ENCODE measurements around the gene FUT8. TPM values are rescaled to one million over a fixed set of nuclear protein-coding genes. Genes with fewer than 3 reads are reported as not detected.

FUT8 gene
- total RNA-seq, 4 donors from 2014 or later, result 6.5 to 11.3 (median 9.3) TPM

DNA sequence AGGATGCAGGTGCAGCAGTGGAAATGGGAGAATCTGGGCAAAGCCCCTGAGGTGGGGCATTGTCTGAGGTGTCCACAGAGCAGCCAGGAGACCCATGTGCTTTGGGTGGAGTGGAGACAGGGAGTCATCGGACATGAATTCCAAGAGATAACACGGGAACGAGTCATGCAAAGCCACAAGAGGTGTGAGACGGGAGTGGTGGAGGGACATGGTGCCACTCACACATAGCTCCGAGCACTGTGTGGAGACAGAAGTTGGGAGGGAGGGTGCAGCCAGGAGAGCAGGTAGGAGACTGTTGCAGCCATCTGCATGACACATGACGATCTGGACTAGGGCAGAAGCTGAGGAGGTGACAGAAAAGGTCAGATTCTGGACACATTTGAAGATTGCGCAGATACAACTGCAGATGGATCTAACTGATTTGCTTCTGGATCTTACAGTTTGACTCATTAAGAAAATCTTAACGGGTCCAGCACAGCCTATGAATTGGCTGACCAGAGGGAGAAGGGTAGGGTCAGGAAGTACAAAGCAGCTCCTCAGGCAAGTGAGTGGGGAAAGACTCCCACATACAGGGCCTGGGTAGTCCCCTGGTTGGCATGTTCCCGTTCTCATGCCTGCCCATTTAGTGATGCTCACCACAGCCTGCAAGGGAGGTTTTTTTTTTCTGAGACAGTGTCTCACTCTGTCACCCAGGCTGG is 379.8 kb downstream of the FUT8 start:
- no peak for DNase-seq
- H3K36me3 ChIP-seq, result no peaks in the 10 kb centered on the region
- no peak overlapping the region for H3K27ac ChIP-seq
- intact Hi-C loops (cut with DNase I; ENCODE audit: low total_unique reads) (no loop called here), in situ Hi-C loops (cut with MboI; ENCODE audit: low sequenced_read_pairs in 4 of 4) (no loop called here)
- no peak for TF ChIP-seq POLR2A (IDR thresholded peaks at IDR 0.05)
- TF ChIP-seq, protein P1, sequence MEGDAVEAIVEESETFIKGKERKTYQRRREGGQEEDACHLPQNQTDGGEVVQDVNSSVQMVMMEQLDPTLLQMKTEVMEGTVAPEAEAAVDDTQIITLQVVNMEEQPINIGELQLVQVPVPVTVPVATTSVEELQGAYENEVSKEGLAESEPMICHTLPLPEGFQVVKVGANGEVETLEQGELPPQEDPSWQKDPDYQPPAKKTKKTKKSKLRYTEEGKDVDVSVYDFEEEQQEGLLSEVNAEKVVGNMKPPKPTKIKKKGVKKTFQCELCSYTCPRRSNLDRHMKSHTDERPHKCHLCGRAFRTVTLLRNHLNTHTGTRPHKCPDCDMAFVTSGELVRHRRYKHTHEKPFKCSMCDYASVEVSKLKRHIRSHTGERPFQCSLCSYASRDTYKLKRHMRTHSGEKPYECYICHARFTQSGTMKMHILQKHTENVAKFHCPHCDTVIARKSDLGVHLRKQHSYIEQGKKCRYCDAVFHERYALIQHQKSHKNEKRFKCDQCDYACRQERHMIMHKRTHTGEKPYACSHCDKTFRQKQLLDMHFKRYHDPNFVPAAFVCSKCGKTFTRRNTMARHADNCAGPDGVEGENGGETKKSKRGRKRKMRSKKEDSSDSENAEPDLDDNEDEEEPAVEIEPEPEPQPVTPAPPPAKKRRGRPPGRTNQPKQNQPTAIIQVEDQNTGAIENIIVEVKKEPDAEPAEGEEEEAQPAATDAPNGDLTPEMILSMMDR (IDR thresholded peaks at IDR 0.05 in 4 of 5, conservative IDR thresholded peaks at IDR 0.05 in 1 of 5), result no peak
- no peaks in the 10 kb centered on the region for H3K4me1 ChIP-seq
- no peak overlapping the region for H3K4me3 ChIP-seq
- ATAC-seq, result no peak
- H3K9me3 ChIP-seq, result no peaks in the 10 kb centered on the region
- no peaks in the 10 kb centered on the region for H3K27me3 ChIP-seq

MicroRNA genes within 50 kb of the gene (microRNA counts, 767-probe panel; counts per million panel counts)
- microRNA hsa-miR-625-5p, result 356 to 448 counts per million in 2 donors

Small RNA genes lying within 50 kb of the gene (microRNA-seq; reads per million reads assigned to microRNA genes)
- gene MIR625 (ENCODE audit: borderline replicate concordance in 2 of 2), result 0 to 1.2 reads per million in 2 donors

Data from gastrocnemius medialis (tissue), 4 donors.